Stimulated activated CD4-positive, alpha-beta T cell treated with anti-CD3 and anti-CD28 coated beads, Interleukin-12 subunit alpha, Interleukin-12 subunit beta, amount 100 ng/mL, for 48 hours (primary cell): ENCODE measurements around the gene TNFSF15.
"Not testable (repeated sequence)": the region's sequence is repeated elsewhere in the genome, so short reads cannot be mapped to it uniquely, and the experiment has no call there.

ENCODE experiments used
- DNase-seq, 3 donors: peaks; one replicate each; pipeline ENCODE4 v3.0.0-alpha.2; 2020; ENCODE audit warnings: low read depth in 2 of 3, low spot score in 1 of 3

The TNFSF15 gene

GRCh38 chr9:114756920-114757319, 48.9 kb downstream of the TNFSF15 start:
- DNase-seq, result no peak

- no peak for DNase-seq
Observed at GRCh38 chr9:114754581-114754980, 51.3 kb downstream of the TNFSF15 start.

GRCh38 chr9:114746591-114747346, 59.1 kb downstream of the TNFSF15 start:
- DNase-seq, result no peak

GRCh38 chr9:114745879-114746550, 59.8 kb downstream of the TNFSF15 start:
- DNase-seq, result no peak

- no peak for DNase-seq
Observed at GRCh38 chr9:114745108-114745848, 60.6 kb downstream of the TNFSF15 start.

GRCh38 chr9:114743446-114743845, 62.4 kb downstream of the TNFSF15 start:
- no peak for DNase-seq

- DNase-seq, result no peak
Observed at GRCh38 chr9:114742947-114743346, 62.9 kb downstream of the TNFSF15 start.

GRCh38 chr9:114741521-114741920, 64.3 kb downstream of the TNFSF15 start:
- DNase-seq, result not testable (repeated sequence)

- peak; percentile 62 to 72 (median 67) for DNase-seq
Observed at GRCh38 chr9:114738581-114739316, 67.1 kb downstream of the TNFSF15 start.

- DNase-seq, result no peak
Observed at GRCh38 chr9:114737847-114738246, 68.0 kb downstream of the TNFSF15 start.

GRCh38 chr9:114737118-114737517, 68.7 kb downstream of the TNFSF15 start:
- DNase-seq, result no peak

- no peak for DNase-seq
Observed at GRCh38 chr9:114735704-114736103, 70.1 kb downstream of the TNFSF15 start.

- DNase-seq, result not testable (repeated sequence)
Observed at GRCh38 chr9:114735139-114735538, 70.7 kb downstream of the TNFSF15 start.
